GM18505 (cell line): ENCODE results near the gene DSCAML1.

ENCODE experiments used
- ATAC-seq: cut with Tn5 transposase; IDR thresholded peaks from one replicate; pipeline ENCODE4 v1.9.1; 2021; ENCODE audit not compliant: unreplicated experiment
- POLR2A ChIP-seq: IDR thresholded peaks from 4 replicates; pipeline ENCODE4 v1.6.1; 2011; ENCODE audit warnings: borderline replicate concordance; ENCODE audit not compliant: insufficient read depth, insufficient read length; ENCODE audit errors: extremely low read depth

Gene DSCAML1

DNA sequence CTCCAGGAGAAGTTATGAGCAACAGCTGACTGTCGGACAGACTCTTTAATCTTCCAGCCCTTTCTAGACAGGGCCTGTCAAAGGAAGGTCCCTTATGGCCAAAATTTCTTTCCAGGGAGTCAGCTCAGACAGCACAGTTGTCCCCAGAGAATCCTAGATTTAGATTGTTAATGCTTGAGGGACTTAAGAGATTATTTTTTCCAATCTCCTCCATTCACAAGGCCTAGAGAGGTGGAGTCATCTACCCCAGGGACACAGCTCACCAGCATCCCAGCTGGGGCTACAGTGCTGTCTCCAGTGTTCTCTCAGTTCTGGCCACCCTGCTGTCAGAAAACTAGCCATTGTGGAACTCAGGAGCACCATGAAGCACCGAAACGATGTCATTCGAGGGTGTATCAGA is 7.8 kb downstream of the DSCAML1 start:
- ATAC-seq = no peak
- TF ChIP-seq POLR2A = no peak

GRCh38 chr11:117786135-117786870 is 10.7 kb downstream of the DSCAML1 start:
- no peak for TF ChIP-seq POLR2A
- no peak for ATAC-seq

DNA sequence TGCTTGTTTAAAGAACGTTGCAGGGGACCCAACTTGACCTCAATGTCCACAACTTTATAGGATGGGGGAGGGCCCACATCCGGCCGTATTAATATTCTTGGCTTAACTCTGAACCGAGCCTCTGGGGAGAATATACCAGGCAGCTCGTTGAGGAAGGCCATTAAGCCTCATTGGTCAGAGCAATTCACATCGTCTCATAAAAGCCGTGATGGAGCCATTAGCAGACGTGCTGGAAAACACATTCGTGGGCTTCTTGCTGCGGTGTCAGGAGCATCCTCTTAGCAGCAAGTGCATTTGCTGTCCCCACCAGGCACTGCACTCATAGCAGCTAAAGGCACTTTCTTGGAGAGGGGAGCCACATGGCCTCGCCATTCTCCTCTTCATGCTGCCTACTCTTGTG is 14.9 kb downstream of the DSCAML1 start:
- ATAC-seq = no peak
- no peak for TF ChIP-seq POLR2A

GRCh38 chr11:117781627-117782026 is 15.4 kb downstream of the DSCAML1 start:
- TF ChIP-seq POLR2A = no peak

DNA sequence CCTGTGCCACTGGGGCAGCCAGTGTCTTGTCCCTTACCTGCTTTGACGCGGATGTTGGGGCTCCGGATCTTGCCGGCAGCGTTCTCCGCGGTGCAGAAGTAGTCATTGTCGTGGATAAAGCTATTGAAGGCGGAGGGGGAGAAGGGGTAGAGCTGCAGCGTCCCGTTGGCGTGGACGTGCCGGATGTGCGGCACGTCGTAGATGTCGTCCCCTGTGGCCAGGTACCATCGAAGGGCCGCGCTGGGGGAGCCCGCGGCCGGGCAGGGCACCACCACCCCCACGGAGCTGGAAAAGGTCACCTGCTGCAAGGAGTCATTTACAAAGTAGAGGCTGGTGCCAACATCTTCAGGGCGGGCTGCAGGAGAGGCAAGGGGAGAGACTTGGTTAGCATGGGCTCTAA is 16.6 kb downstream of the DSCAML1 start:
- TF ChIP-seq POLR2A = no peak
- ATAC-seq = no peak

More at GRCh38 chr11:117781627-117782026, 15.4 kb downstream of the DSCAML1 start:
- no peak for ATAC-seq

- no peak for TF ChIP-seq POLR2A
- ATAC-seq = no peak
These were observed 22.5 kb downstream of the DSCAML1 start for GRCh38 chr11:117774553-117774952.

DNA sequence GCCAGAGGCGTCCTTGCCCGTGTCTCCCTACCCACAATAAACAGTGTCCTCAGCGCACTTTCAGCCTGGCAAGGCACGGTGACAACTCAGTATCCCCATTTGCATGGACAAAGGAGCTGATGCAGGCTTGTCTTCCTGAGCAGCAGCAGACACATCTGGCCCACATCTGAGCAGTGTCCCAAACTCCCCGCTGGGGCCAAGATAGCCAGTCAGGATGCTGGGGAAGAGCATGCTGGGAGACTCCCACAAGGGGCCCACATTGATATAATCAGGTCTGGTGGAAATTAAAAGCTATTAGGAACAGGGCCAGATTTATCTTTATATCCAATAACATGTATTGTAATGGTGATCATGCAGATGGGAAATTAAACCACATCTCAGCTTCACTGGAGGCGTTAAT is 24.7 kb downstream of the DSCAML1 start:
- no peak for ATAC-seq
- no peak for TF ChIP-seq POLR2A

DNA sequence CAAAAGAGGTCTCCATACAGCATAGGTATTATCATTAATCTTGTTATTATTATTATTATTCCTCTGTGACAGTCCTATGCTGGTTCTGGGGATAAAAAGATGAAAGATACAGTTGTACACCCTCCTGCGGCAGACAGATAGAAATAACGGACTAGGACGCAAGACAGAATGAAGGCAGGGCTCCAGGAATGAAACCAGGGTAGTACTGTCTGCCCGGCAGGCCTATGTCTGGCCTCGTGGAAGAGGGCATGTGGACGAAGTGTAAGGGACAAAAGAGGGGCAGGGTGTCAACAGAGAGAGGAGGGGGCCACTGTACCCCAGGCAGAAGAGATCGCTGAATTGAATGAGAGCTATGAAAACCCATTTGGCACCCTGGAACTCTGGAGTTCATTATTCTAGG is 25.2 kb downstream of the DSCAML1 start:
- no peak for ATAC-seq
- no peak for TF ChIP-seq POLR2A

- no peak for ATAC-seq
- TF ChIP-seq POLR2A = no peak
These were observed 25.8 kb downstream of the DSCAML1 start for GRCh38 chr11:117771197-117771596.

GRCh38 chr11:117770061-117770460 is 27.0 kb downstream of the DSCAML1 start:
- no peak for TF ChIP-seq POLR2A
- ATAC-seq = no peak

- ATAC-seq = no peak
- no peak for TF ChIP-seq POLR2A
These were observed 27.5 kb downstream of the DSCAML1 start for GRCh38 chr11:117769533-117769932.

DNA sequence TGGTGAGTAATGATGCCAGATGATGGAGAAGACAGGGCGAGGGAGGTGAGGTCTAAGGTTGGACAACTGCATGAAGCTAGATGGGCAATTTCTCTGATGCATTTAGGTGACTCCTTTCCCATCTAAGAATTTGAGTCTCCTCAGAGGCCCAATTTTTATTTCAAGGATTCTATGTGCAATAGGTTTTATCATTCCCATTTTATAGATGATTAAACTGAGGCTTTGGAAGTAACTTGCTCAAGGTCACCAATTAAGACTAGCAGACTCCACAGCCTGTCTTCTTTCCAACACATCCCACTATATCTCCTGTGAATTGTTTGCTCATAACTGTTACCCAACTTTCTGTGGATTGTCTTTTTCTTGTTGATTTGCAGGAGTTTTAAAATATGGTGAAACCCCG is 28.5 kb downstream of the DSCAML1 start:
- TF ChIP-seq POLR2A = no peak
- no peak for ATAC-seq

- ATAC-seq = no peak
These were observed 29.9 kb downstream of the DSCAML1 start for GRCh38 chr11:117767071-117767470.

GRCh38 chr11:117766576-117766975 is 30.4 kb downstream of the DSCAML1 start:
- ATAC-seq = no peak
- no peak for TF ChIP-seq POLR2A

More at GRCh38 chr11:117767071-117767470, 29.9 kb downstream of the DSCAML1 start:
- no peak for TF ChIP-seq POLR2A
